Vagina (tissue), 2 donors: Measurements from ENCODE around the gene IL11.
A peak's percentile ranks its signal among the peaks of the same experiment; 100 is the strongest.
"Not testable (repeated sequence)": the region's sequence is repeated elsewhere in the genome, so short reads cannot be mapped to it uniquely, and the experiment has no call there.

ENCODE experiments used
- CTCF ChIP-seq, 3 experiments: fragments of 450-650 bp in 2 of 3; fragments of 200-600 bp in 1 of 3; sonication (generic) in 1 of 3; IDR thresholded peaks; one replicate each; pipeline ENCODE4 v1.5.1; 2017 to 2019; ENCODE audit warnings: antibody characterized with exemption in 3 of 3, mild to moderate bottlenecking in 2 of 3, moderate library complexity in 2 of 3
- POLR2A ChIP-seq, 2 donors: fragments of 450-650 bp; IDR thresholded peaks; one replicate each; pipeline ENCODE4 v1.6.1; 2017; ENCODE audit warnings: antibody characterized with exemption in 2 of 2, mild to moderate bottlenecking in 2 of 2, moderate library complexity in 2 of 2
- POLR2AphosphoS5 ChIP-seq, 2 donors: sonication (generic); formaldehyde crosslinking; IDR thresholded peaks; one replicate each; pipeline ENCODE4 v1.9.0; 2017; ENCODE audit warnings: antibody characterized with exemption in 2 of 2, mild to moderate bottlenecking in 2 of 2, low read depth in 1 of 2; ENCODE audit not compliant: insufficient read depth in 1 of 2

GRCh38 chr19:55407550-55407799, 37.2 kb upstream of the IL11 start, which contains the start of gene UBE2S:
- TF ChIP-seq POLR2A (IDR thresholded peaks at IDR 0.05) = peak; percentile 19 to 95
- not testable (repeated sequence) for TF ChIP-seq CTCF (IDR thresholded peaks at IDR 0.05); POLR2AphosphoS5 (IDR thresholded peaks at IDR 0.05; ENCODE audit: insufficient read depth in 1 of 2, low read depth in 1 of 2)
